HepG2 (cell line): ENCODE measurements around the gene CAD. TPM values are rescaled to one million over a fixed set of nuclear protein-coding genes. Genes with fewer than 3 reads are reported as not detected.

Experiments
- CHCHD3 ChIP-seq: sonication (generic); formaldehyde crosslinking; IDR thresholded peaks from 2 replicates; pipeline ENCODE4 v1.8.0; 2022; ENCODE audit warnings: mild to moderate bottlenecking, missing genetic modification reagents, moderate library complexity
- CHD4 ChIP-seq: fragments of 200-600 bp; sonication (generic); IDR thresholded peaks from 2 replicates; pipeline ENCODE4 v1.7.0; 2017; ENCODE audit warnings: mild to moderate bottlenecking, low read length, borderline replicate concordance
- CREB1 ChIP-seq, 2 experiments: fragments of 450-650 bp in 1 of 2; IDR thresholded peaks; 2 replicates each; pipeline ENCODE4 v1.6.1; 2016 to 2017; ENCODE audit warnings: control low read depth in 1 of 2, mild to moderate bottlenecking in 1 of 2, missing compliant biosample characterization in 1 of 2, missing genetic modification characterization in 1 of 2
- KDM3A ChIP-seq: IDR thresholded peaks from 2 replicates; pipeline ENCODE4 v1.6.1; 2018; ENCODE audit warnings: low read depth, missing compliant biosample characterization
- NR1H2 ChIP-seq: sonication (generic); formaldehyde crosslinking; IDR thresholded peaks from 2 replicates; pipeline ENCODE4 v1.8.1; 2022; ENCODE audit warnings: low read depth, missing genetic modification reagents, borderline replicate concordance
- RXRA ChIP-seq: sonication (generic); formaldehyde crosslinking; IDR thresholded peaks from 2 replicates; pipeline ENCODE4 v1.5.1; 2020; ENCODE audit warnings: missing genetic modification reagents
- SP140L ChIP-seq: sonication (generic); formaldehyde crosslinking; IDR thresholded peaks from 2 replicates; pipeline ENCODE4 v1.4.0; 2020; ENCODE audit warnings: missing genetic modification reagents, borderline replicate concordance
- SRY ChIP-seq: sonication (generic); formaldehyde crosslinking; IDR thresholded peaks from 2 replicates; pipeline ENCODE4 v1.8.0; 2022; ENCODE audit warnings: mild to moderate bottlenecking, missing genetic modification reagents
- TCF12 ChIP-seq, 2 experiments: fragments of 450-650 bp in 1 of 2; sonication (generic) in 1 of 2; formaldehyde crosslinking in 1 of 2; IDR thresholded peaks; 2 replicates each; pipeline versions ENCODE4 v1.6.1 to v1.8.0; 2017 to 2022; ENCODE audit warnings: antibody characterized with exemption in 1 of 2, mild to moderate bottlenecking in 1 of 2, missing genetic modification reagents in 1 of 2, moderate library complexity in 1 of 2
- TERF1 ChIP-seq: sonication (generic); formaldehyde crosslinking; IDR thresholded peaks from 2 replicates; pipeline ENCODE4 v1.8.0; 2022; ENCODE audit warnings: mild to moderate bottlenecking, missing genetic modification reagents, moderate library complexity
- THAP8 ChIP-seq: sonication (generic); formaldehyde crosslinking; IDR thresholded peaks from 2 replicates; pipeline ENCODE4 v1.5.1; 2020; ENCODE audit warnings: missing genetic modification reagents, mild to moderate bottlenecking, borderline replicate concordance
- ZFAT ChIP-seq: sonication (generic); formaldehyde crosslinking; conservative IDR thresholded peaks from 2 replicates; pipeline ENCODE4 v1.8.1; 2023; ENCODE audit warnings: missing genetic modification reagents, inconsistent platforms
- ZKSCAN1 ChIP-seq: fragments of 150-350 bp; IDR thresholded peaks from 2 replicates; pipeline ENCODE4 v1.6.1; 2014; ENCODE audit warnings: low read length
- ZNF274 ChIP-seq: sonication (generic); formaldehyde crosslinking; IDR thresholded peaks from 2 replicates; pipeline ENCODE4 v1.5.1; 2020; ENCODE audit warnings: mild to moderate bottlenecking, missing genetic modification reagents
- ZNF407 ChIP-seq: sonication (generic); formaldehyde crosslinking; IDR thresholded peaks from one replicate; pipeline ENCODE4 v1.5.1; 2020; ENCODE audit warnings: mild to moderate bottlenecking, missing genetic modification reagents; ENCODE audit errors: not compliant biosample characterization
- ZNF784 ChIP-seq: sonication (generic); formaldehyde crosslinking; IDR thresholded peaks from 2 replicates; pipeline ENCODE4 v1.5.1; 2020; ENCODE audit warnings: missing genetic modification reagents, mild to moderate bottlenecking, borderline replicate concordance
- ZZZ3 ChIP-seq: sonication (generic); formaldehyde crosslinking; IDR thresholded peaks from 2 replicates; pipeline ENCODE4 v1.4.0; 2020; ENCODE audit warnings: missing genetic modification reagents, mild to moderate bottlenecking, borderline replicate concordance
- polyA plus RNA-seq, 8 experiments: library from polyadenylated mRNA; depleted of rRNA in 3 of 8; stranded (reverse) in 7 of 8; unstranded in 1 of 8; fragments of >200 nt; fragmentation: Illumina TruSeq in 4 of 8; extraction: Trizol in 4 of 8; gene quantifications; 2 replicates each; pipeline versions ENCODE4 v1.2.1 to v1.2.3, GENCODE V29; 2011 to 2016; ENCODE audit warnings: low read depth in 4 of 8, missing spikeins in 1 of 8, mixed read lengths in 1 of 8; ENCODE audit not compliant: insufficient read depth in 1 of 8
- total RNA-seq, 5 experiments: library from RNA; depleted of rRNA; stranded (reverse); fragments of >200 nt; fragmentation: Illumina TruSeq; extraction: Trizol; gene quantifications; 2 replicates each; pipeline ENCODE4 v1.2.3, GENCODE V29; 2016; ENCODE audit warnings: low read depth in 1 of 5

The CAD gene
- total and polyA plus RNA-seq, 2 of the 13 experiments (the other 11 are each of a cell fraction or from before 2014, with no cell fraction given), result 21.7 to 37.0 TPM

GRCh38 chr2:27211943-27212625, 5.1 kb upstream of the CAD start, which contains the start of the genes ATRAID and SLC5A6 (continued):
- TF ChIP-seq SP140L (CRISPR knock-in tag) (no peak), NR1H2 (CRISPR knock-in tag) (peak; percentile 57; the same call in 1 of the 2 replicates), RXRA (CRISPR knock-in tag) (peak; percentile 72), CHCHD3 (0 out of 2 replicates have a peak, but pooled peaks have one; percentile 39), SRY (CRISPR knock-in tag) (peak; percentile 90), KDM3A (CRISPR knock-in tag) (no peak; the same call in 1 of the 2 replicates), CREB1 (IDR thresholded peaks at IDR 0.05) (peak; percentile 68; the same call in 1 of the 2 replicates), CREB1 (CRISPR knock-in tag; IDR thresholded peaks at IDR 0.05) (0 out of 2 replicates have a peak, but pooled peaks have one; percentile 31), ZNF784 (peak; percentile 4; the same call in 1 of the 2 replicates), CHD4 (no peak), TERF1 (CRISPR knock-in tag) (no peak), ZNF274 (peak; percentile 58; the same call in 1 of the 2 replicates), ZNF407 (CRISPR knock-in tag) (no peak), THAP8 (peak; percentile 85; the same call in 1 of the 2 replicates), ZKSCAN1 (no peak), ZFAT (CRISPR knock-in tag) (no peak), ZZZ3 (CRISPR knock-in tag) (no peak; the same call in 1 of the 2 replicates), TCF12 (IDR thresholded peaks at IDR 0.05) (no peak), TCF12 (CRISPR knock-in tag; IDR thresholded peaks at IDR 0.05) (no peak)
